Mucosa of descending colon (tissue), 3 donors: ENCODE results near the gene PTPRN2. TPM values are rescaled to one million over a fixed set of nuclear protein-coding genes. Genes with fewer than 3 reads are reported as not detected.

Experiments used
- ATAC-seq: fragments of 200-7000 bp; cut with Tn5 transposase; one replicate; pipeline ENCODE4 v1.9.1; 2020; ENCODE audit warnings: mild to moderate bottlenecking, moderate library complexity
- DNase-seq, 3 donors: peaks; one replicate each; pipeline ENCODE4 v3.0.0-alpha.2; 2020
- H3K36me3 ChIP-seq: fragments of 200-600 bp; one replicate; pipeline ENCODE4 v1.8.0; 2021; ENCODE audit warnings: low read depth, mild to moderate bottlenecking
- H3K4me1 ChIP-seq: fragments of 200-600 bp; one replicate; pipeline ENCODE4 v1.8.0; 2021; ENCODE audit warnings: low read depth, mild to moderate bottlenecking
- H3K4me3 ChIP-seq: fragments of 200-600 bp; one replicate; pipeline ENCODE4 v1.8.0; 2021; ENCODE audit warnings: mild to moderate bottlenecking
- H3K9me3 ChIP-seq: fragments of 200-600 bp; one replicate; pipeline ENCODE4 v1.8.0; 2021; ENCODE audit warnings: mild to moderate bottlenecking
- intact Hi-C, 2 donors: fragments of 100-400 bp; cut with DNase I in 1 of 2; cut with micrococcal nuclease in 1 of 2; formaldehyde crosslinking; loops; one replicate each; pipeline versions ENCODE4 v1.11.0 to v1.11.1; 2022; cut with DNase I, micrococcal nuclease
- total RNA-seq, 3 donors: library from RNA; stranded (reverse); fragmentation: NEBNext Ultra II Directional in 2 of 3; extraction: Animal tissue kit (Norgen Biotek cat#: 25700) in 2 of 3; gene quantifications; one replicate each; pipeline versions ENCODE4 v1.2.1 to v1.2.4, GENCODE V29; 2021 to 2023
- TF ChIP-seq, protein P1 (sequence below): fragments of 200-600 bp; IDR thresholded peaks from one replicate; pipeline ENCODE4 v1.8.0; 2022; ENCODE audit warnings: antibody characterized with exemption, mild to moderate bottlenecking
- donor health status: DM: no; HTN: no; CAD: no; lungs with moderate emphysema.
- donor health status: DM: no; HTN: no; CAD: no.
- donor health status: DM: no; HTN: yes; CAD: no.

Gene PTPRN2
- total RNA-seq, 3 donors from 2014 or later, result 12.5 to 28.0 (median 26.2) TPM

DNA sequence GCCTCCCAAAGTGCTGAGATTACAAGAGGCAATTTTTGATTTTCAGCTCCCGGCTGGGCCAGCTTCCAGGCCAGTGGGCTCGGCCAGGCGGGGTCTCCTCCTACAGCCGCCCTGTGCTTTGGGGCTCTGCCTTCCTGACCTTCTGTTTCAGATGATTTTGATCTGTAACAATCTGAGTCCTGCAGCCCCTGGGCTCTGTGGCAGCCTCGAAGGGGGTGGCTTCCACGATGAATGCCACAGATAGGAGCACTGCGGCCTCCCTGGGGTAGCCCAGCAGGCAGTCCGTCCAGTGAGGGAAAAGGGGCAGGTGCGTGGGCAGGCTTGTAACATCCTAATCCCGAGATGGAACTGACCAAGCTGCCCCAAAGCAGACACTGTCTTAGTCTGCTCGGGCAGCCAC is 1073.3 kb downstream of the PTPRN2 start:
- intact Hi-C loops, result no loop called here
- Histone ChIP-seq H3K36me3 (no peaks in the 10 kb centered on the region), H3K9me3 (no peaks in the 10 kb centered on the region), H3K4me1 (no peaks in the 10 kb centered on the region), H3K4me3 (no peak overlapping the region)
- DNase-seq (peak in 1 of 3 donors; percentile 15), ATAC-seq (no peak)
- TF ChIP-seq, protein P1, sequence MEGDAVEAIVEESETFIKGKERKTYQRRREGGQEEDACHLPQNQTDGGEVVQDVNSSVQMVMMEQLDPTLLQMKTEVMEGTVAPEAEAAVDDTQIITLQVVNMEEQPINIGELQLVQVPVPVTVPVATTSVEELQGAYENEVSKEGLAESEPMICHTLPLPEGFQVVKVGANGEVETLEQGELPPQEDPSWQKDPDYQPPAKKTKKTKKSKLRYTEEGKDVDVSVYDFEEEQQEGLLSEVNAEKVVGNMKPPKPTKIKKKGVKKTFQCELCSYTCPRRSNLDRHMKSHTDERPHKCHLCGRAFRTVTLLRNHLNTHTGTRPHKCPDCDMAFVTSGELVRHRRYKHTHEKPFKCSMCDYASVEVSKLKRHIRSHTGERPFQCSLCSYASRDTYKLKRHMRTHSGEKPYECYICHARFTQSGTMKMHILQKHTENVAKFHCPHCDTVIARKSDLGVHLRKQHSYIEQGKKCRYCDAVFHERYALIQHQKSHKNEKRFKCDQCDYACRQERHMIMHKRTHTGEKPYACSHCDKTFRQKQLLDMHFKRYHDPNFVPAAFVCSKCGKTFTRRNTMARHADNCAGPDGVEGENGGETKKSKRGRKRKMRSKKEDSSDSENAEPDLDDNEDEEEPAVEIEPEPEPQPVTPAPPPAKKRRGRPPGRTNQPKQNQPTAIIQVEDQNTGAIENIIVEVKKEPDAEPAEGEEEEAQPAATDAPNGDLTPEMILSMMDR, result no peak

DNA sequence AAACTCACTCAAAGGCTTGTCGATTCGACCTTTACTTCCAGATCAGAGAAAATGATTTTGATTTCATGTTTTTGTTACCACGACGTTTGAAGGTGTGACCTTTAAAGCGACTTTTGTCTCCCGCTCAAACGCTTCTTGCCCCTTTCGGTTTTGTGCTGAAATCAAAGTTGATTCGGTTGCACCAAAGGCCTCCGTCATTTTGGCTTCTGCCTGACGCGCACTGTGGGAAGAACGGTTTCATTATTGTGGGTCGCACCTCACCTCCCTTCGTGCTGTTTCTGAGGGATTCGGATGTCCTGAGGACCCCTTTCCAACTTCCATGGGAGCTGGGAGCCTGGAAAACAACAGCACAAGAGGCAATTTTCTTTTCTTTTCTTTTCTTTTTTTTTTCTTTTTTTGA is 1073.9 kb downstream of the PTPRN2 start:
- no peak overlapping the region for H3K4me3 ChIP-seq
- H3K9me3 ChIP-seq, result no peaks in the 10 kb centered on the region
- DNase-seq, result no peak
- H3K36me3 ChIP-seq, result no peaks in the 10 kb centered on the region
- no peak for ATAC-seq
- intact Hi-C loops, result no loop called here
- TF ChIP-seq, protein P1, result no peak
- no peaks in the 10 kb centered on the region for H3K4me1 ChIP-seq

DNA sequence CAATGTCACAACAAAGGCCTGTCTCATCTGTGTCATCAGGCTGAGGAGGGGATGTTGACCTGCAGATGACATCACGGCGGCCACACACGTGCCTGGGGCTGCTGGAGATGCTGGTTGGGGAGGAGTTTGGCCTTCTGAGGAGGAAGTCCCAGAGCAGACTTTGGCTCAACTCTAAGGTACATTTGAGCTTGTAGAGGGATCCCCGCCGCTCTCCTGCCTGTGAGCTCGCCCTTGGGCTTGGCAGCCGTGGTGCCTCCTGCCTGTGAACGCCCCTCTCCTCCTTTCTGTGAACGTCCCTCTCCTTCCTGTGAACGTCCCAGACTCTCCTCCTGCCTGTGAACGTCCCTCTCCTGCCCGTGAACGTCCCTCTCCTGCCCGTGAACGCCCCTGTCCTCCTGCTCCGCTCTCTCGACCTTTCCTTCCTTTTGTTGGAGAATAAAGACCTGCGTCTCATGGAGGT is 1074.4 kb downstream of the PTPRN2 start:
- TF ChIP-seq, protein P1, result no peak
- H3K4me1 ChIP-seq, result no peaks in the 10 kb centered on the region
- intact Hi-C loops, result no loop called here
- H3K9me3 ChIP-seq, result no peaks in the 10 kb centered on the region
- no peak overlapping the region for H3K4me3 ChIP-seq
- DNase-seq, result no peak
- no peak for ATAC-seq
- H3K36me3 ChIP-seq, result no peaks in the 10 kb centered on the region

DNA sequence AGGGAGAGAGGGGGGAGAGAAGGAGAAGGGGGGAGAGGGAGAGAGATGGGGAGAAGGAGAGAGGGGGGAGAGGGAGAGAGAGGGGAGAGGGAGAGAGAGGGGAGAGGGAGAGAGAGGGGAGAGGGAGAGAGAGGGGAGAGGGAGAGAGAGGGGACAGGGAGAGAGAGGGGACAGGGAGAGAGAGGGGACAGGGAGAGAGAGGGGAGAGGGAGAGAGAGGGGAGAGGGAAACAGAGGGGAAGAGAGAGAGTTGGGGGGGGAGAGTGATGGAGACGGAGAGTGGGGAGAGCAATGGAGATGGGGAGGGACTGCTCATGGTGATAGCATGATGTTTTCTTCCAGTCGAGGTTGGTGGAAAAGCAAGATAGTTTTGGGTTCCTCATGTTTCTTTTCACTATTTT is 1078.4 kb downstream of the PTPRN2 start:
- H3K4me1 ChIP-seq, result no peaks in the 10 kb centered on the region
- H3K9me3 ChIP-seq, result no peaks in the 10 kb centered on the region
- ATAC-seq (no peak), DNase-seq (no peak)
- H3K36me3 ChIP-seq, result no peaks in the 10 kb centered on the region
- TF ChIP-seq, protein P1, result no peak
- H3K4me3 ChIP-seq, result no peak overlapping the region
- intact Hi-C loops, result no loop called here

DNA sequence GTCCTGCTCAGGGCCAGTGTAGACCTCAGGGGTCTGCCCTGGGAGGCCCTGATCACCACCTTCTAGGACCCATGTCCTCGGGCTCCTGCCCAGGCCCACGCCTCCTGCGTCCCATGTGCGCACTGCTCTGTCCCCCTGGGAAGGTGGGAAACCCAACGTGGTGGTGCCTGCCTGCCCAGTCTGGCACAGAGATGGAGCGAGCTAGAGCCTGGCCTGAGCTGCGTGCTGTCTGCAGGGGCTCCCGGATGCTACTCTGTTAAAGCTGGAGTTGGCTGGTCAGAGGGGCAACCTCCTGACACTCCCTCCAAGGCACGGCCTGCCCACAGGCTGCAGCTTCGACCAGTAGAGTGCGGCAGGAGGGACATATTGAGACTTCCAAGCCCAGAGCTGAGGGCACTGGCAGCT is 1079.1 kb downstream of the PTPRN2 start:
- intact Hi-C loops, result no loop called here
- DNase-seq, result no peak
- Histone ChIP-seq H3K4me1 (no peaks in the 10 kb centered on the region), H3K4me3 (no peak overlapping the region), H3K9me3 (no peaks in the 10 kb centered on the region), H3K36me3 (no peaks in the 10 kb centered on the region)
- TF ChIP-seq, protein P1, result no peak
- ATAC-seq, result no peak

DNA sequence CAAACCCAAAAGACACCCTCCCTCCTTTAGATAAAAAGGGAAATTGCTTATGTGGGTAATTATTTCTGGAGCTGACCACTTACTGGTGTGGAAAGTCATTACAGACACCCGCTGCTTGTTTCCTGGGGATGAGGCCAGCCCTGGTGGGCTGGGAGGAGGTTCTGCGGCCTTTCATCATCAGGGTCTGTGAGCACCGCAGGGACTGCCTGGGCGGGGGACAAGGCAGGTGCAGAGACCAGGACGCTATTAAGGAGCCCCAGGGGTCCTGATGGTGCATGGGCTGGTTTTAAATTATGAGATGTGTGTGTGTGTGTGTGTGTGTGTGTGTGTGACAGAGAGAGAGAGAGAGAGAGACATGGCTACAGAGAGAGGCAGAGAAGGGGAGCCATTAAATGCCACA is 1079.6 kb downstream of the PTPRN2 start:
- intact Hi-C loops, result no loop called here
- DNase-seq, result no peak

More for the DNA sequence above, 1079.6 kb downstream of the PTPRN2 start:
- no peak for ATAC-seq
- no peak overlapping the region for H3K4me3 ChIP-seq
- H3K9me3 ChIP-seq, result no peaks in the 10 kb centered on the region
- no peaks in the 10 kb centered on the region for H3K36me3 ChIP-seq
- TF ChIP-seq, protein P1, result no peak
- H3K4me1 ChIP-seq, result no peaks in the 10 kb centered on the region
